Measurements from ENCODE around the gene TOR1A.

GRCh38 chr9:129765764-129766317 is 58.1 kb downstream of the TOR1A start:
- TF ChIP-seq SUZ12 (IDR thresholded peaks at IDR 0.05; ENCODE audit: extremely low read depth, insufficient read depth, insufficient read length) (no peak), YY1 (IDR thresholded peaks at IDR 0.05; ENCODE audit: insufficient read depth, insufficient read length) (no peak), ZNF274 (IDR thresholded peaks at IDR 0.05; ENCODE audit: low read depth, low read length) (no peak)

Measured in NT2/D1 (cell line).